HuH-7 (cell line): ENCODE data around the gene KLHL17.

Experiments
- DNase-seq: peaks from one replicate; pipeline ENCODE4 v3.0.0; 2011; ENCODE audit warnings: low spot score

The KLHL17 gene

DNA sequence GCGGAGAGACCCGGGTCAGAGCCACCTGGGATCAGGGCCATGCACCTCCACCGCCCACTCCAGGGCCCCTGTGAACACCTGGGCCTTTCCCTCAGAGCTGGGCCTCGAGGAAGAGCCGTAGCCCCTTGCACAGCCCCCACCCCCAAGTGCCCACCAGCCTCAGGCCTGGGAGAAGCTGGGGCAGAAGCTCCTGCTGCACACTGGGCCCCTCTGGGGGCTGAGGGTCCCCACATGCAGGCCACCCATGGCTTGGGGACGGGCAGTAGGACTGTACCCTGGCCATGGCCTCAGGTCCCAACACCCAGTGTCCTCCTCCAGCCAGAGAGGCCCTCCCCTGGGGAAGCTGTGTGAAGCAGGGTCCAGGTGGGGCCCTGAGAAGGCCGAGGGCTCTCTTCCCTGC lies 7.8 kb upstream of the KLHL17 start:
- no peak for DNase-seq

DNA sequence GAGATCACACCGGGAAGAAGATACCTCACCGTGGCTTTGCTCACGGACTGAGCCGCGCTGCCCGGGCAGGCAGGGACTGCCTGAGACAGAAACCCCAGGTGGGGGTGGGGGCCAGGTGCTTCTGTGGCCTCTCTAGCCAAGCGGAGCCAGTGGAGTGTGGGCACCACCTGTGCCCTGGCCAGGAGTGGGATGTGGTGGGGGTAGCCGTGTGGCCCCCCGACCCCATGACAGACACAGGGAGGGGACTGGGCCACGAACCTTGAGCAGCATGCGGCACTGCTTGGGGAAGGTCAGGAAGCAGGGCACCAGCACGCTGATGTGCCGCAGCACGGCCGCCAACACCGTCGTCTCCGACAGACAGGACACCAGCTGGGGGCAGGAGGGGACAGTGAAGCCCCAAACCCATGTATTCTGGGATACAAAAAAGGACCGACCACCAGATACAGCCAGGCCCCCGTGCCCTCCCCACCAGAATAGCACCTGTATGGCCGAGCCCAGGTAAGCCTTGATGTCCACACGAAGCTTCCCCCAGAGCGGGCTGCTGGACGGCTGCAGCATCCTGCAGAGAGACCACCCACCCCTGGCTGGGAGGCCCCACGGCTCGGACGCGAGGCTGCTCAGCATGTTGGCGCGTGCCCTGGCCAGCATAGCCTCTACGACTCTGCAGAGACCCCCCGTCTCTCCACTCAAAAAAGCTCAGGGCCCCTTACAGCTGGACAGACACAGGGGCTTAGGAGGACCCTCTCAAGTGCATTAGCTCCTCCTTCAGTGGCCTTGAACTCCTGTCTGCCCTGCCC lies 6.7 kb upstream of the KLHL17 start:
- no peak for DNase-seq

DNA sequence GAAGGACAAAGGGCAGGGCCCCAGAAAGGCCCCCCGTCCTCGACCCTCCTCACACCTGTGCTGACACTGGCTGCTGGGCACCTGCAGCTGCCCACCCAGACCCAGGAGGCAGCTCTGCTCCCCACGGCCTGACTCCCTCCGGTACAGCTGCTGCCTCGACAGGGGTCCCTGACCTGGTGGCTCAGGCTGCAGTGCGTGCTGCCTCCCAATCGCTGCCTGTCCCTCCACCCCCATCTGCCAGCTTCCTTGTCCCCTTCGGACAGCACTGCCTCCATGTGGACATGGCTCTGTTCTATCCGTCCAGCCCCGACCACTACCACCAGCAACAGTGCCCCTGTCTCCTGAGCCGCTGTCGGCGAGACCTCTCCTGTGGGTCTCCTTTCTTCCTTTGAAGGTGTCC lies 5.5 kb upstream of the KLHL17 start:
- DNase-seq: no peak

DNA sequence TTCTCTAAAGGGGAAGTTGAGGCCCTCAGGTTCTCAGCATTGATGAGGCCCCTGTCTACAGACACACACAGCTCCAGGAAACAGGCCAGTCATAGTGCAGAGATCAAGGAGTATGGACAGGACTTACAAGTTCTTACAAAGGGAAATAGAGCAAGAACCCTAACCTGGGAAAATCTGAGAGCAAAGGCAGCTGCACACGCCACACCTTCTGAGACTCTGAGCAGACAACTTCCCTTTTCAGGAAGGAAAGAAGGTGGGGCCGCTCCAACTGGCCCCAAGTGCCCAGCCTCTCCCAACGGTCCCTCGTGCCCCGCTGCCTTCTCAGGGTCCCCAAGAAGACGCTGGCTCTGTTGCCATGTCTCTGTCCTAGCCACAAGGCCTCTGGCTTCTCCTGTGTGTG lies 4.9 kb upstream of the KLHL17 start:
- DNase-seq: no peak

DNA sequence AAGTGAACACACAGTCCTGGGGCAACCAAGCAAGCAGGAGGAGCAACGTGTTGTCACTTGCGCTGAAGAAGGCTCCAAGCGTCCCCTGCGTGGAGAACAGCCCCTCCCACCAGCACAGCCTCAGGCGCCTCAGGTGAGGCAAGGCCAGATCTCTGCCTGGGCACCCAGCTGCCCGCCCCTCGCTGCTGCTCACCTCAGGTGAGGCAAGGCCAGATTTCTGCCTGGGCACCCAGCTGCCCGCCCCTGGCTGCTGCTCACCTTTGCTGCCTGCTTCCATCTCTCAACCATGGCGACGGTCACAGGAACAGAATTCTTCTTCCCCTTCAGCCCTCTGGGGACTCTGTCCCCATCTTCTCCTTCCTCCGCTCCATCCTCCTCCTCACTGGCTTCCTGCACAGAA lies 3.7 kb upstream of the KLHL17 start:
- DNase-seq: no peak

DNA sequence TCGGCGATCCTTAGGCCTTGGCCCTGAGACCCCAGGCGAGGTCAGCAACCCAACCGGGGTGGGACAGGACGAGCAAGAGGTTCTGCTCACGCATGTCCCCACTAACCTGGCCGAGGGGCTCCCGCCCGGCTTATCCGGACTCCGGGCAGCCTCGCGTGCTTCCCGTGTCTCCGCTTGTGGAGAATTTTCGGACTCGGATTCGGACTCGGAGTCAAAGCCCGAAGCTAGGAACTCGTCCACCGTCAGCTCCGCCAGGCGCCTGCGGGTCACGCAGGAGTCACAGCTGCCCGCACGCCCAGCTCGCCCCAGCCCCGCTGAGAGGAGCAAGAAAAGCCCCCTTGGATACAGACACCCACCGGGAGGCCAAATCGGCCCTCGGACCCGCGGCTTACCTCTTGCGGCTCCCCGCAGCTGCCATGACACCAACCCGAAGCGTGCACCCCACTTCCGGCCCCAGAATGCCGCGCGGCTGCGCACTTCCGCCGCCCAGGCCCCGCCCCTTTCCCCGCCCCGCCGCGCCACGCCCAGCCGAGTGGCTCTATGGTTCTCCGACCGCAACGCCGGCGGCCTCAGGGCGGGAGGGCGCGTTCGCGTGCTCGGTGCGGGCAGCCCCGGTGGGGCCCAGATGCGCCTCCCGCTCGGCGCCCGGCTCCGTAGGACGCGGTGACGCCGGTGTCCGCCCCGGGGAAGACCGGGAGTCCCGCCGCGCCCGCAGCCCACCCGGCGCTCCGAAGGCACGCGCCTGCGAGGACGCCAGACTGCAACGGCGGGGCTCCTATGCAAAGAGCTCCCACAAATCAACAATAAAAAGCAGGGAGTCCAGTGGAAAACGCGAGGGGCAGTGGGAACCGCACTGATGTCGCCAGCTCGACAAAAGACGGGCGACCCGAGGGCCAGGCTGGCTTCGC lies 1.3 kb upstream of the KLHL17 start, which contains the start of gene NOC2L:
NOC2L (minus strand) TSS at position 434 of the 908 bp plus-strand sequence; CDS start at position 418, 16 bp downstream.
- peak; percentile 88 for DNase-seq

DNA sequence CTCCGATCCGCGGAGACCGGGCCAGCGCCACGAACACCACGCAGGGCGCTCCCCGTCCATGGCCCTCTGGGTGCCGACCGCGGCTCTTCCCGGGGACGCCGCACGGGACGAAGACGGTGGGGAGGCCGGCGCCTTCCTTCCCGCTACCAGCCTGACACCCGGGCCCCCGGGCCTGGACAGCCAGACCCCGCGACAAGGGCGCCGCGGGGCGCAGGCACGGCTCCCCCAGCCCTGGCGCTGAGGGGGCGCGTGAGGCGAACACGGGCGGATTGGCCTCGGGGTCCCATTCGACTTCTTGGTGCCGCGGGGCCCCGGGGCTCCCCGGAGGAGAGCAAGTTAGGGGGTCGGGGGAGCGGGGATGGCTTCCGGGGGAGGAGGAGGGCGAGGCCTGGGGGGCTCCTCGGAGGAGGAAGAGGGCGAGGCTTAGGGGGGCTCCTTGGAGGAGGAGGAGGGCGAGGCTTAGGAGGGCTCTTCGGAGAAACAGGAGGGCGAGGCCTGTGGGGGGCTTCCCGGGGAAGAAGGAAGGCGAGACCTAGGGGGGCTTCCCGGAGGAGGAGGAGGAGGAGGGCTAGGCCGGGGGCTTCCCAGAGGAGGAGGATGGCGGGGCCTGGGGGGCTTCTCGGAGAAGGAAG lies 537 bp upstream of the KLHL17 start:
- no peak for DNase-seq

DNA sequence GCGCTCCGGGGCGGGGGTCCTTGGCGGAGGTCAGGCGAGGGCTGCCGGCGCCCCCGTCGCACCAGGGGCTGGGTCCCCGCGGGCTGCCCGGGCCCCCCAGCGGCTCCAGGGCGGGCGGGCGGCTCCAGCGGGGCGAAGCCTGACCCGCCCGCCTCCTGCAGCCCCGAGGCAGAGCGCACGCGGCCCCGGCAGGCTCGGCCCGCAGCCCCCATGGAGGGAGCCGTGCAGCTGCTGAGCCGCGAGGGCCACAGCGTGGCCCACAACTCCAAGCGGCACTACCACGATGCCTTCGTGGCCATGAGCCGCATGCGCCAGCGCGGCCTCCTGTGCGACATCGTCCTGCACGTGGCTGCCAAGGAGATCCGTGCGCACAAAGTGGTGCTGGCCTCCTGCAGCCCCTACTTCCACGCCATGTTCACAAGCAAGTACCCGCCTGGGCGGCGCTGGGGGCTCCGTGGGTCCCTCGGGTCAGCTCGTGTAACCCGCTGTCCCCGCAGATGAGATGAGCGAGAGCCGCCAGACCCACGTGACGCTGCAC lies 817 bp downstream of the KLHL17 start:
- DNase-seq: no peak

DNA sequence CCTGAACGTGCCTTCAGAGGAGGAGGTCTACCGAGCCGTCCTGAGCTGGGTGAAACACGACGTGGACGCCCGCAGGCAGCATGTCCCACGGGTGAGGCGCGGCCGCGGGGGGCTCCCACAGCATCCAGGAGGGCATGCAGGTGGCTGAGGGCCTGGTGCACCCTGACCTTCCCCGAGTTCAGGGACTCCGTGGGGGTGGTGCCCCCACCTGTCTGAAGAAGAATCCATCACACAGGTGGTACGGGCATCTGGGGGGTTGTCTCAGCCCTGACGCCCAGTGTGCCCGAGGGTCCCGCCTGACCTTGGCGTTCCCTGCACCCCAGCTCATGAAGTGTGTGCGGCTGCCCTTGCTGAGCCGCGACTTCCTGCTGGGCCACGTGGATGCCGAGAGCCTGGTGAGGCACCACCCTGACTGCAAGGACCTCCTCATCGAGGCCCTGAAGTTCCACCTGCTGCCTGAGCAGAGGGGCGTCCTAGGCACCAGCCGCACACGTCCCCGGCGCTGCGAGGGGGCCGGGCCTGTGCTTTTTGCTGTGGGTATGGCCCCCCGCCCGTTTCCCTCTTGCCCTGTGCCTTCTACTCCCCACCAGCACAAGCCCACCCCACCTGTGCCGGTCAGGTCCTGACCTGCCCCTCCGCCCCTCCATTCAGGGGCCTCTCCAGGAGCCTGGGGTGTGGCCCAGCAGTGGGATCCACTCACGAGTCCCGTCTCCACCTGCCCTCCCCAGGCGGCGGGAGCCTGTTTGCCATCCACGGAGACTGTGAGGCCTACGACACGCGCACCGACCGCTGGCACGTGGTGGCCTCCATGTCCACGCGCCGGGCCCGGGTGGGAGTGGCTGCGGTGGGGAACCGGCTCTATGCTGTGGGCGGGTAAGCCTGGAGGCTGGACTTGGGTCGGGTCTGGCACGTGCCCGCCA lies 2.3 kb downstream of the KLHL17 start:
- no peak for DNase-seq

DNA sequence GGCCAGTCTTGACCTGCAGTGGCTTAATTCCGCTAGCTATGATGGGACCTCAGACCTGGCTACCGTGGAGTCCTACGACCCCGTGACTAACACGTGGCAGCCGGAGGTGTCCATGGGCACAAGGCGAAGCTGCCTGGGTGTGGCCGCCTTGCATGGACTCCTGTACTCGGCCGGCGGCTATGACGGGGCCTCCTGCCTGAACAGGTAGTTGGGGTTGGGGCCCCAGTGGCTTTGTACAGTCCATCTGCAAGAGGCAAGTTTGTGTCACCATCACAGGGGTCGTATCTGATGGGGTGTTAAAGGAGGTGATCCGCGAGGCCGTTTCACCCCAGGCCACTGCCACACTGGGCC lies 2.9 kb downstream of the KLHL17 start:
- DNase-seq: no peak

DNA sequence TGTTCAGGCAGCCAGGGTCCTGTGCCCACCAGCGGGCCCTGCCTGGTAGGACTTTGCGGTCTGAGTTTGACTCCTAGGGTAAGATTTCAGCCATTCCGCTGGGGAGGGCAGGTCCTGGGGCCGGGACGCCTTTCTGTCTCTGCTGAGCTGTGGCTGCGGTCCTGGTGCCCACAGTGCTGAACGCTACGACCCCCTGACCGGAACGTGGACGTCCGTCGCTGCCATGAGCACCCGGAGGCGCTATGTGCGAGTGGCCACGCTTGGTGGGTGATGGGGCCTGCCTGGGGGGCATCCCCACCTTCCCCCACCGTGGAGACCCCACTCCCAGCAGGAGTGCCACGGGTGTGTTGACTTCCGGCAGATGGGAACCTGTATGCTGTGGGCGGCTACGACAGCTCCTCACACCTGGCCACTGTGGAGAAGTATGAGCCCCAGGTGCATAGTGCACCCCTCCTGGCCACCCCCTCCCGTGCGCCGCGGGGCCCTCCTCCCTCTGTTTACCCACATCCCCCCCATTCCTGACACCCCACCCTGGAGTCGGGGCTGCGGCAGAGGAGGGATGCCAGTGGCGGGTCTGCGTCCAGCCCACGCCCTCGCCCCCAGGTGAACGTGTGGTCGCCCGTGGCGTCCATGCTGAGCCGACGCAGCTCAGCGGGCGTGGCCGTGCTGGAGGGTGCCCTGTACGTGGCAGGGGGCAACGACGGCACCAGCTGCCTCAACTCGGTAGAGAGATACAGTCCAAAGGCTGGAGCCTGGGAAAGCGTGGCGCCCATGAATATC lies 3.6 kb downstream of the KLHL17 start:
- no peak for DNase-seq

DNA sequence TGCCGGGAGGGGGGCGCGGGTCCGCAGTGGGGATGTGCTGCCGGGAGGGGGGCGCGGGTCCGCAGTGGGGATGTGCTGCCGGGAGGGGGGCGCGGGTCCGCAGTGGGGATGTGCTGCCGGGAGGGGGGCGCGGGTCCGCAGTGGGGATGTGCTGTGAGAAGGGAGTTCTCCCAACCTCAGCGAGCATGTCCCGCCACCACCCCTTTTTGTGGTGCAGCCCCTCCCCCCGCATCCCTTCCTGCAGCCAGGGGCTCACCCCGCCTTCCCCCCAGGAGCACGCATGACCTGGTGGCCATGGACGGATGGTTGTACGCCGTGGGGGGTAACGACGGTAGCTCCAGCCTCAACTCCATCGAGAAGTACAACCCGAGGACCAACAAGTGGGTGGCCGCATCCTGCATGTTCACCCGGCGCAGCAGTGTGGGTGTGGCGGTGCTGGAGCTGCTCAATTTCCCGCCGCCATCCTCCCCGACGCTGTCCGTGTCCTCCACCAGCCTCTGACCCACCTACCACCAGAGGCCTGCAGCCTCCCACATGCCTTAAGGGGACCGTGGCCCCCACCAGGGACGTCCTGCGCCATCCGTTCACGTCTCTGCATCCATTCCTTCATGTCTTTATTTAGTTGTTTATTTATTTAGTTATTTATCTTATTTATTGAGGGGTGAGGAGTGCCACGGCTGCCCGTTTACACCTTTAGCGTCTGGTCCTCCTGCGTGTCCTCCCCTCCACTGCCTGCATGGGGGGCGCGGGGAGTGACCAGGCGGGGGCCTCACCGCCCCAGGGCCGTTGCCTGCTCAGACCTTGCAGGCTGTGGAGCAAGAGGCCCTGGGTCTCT lies 4.5 kb downstream of the KLHL17 start:
- no peak for DNase-seq

DNA sequence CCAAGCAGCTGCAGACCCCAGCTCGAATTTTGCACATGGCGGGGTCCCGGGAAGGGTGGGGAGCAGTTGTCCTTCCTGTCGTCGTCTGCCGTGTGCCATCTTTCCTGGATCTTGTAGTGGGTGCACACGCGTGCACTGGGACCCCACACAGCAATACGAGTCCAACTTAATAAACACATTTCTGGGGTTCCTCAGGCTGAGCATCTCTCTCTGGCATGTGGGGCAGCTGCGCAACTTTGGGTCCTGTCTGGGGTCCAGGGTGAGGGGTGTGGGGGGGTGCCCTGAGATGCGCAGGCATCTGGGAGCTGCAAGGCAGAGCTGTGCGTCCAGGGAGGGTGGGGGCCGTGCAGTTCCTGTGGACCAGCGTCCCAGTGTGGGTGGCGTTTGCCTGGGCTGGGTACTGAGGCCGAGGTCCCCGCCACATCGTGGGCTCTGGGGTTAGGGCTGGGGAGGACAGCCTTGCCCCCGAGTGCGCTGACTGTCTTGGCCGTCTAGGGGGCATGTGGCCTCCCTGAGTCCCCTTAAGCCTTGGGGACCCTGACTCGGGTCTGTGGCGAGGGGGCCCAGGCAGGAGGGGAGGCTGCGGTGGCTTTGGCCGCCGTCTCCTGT lies 5.2 kb downstream of the KLHL17 start:
- no peak for DNase-seq

DNA sequence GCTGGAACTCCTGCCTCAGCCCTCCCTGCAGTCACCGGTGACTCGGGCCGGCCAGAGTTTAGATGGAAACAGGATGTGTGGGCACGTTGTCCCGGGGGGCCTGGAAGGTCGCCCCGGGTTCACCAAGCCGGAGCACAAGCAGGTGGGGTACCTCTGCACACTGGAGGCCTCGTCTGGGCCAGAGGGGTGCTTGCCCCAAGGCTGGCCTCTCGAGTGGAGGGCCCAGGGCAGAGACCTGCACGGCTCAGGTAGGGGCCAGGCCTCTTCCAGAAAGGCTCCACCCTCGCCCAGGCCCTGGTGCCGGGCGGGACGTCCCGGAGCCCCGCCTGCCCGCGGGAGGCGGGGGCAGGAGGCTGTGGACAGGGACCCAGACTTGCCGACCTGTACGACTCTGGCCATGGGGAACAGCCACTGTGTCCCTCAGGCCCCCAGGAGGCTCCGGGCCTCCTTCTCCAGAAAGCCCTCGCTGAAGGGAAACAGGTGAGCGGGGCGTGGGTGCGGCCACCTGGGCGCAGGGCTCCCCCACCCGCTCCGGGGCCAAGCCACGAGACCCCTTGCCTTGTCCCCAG lies 5.8 kb downstream of the KLHL17 start, which contains the start of gene PLEKHN1:
PLEKHN1 (plus strand) TSS at position 348 of the 569 bp plus-strand sequence; CDS start at position 398, 50 bp downstream.
- peak; percentile 78 for DNase-seq

DNA sequence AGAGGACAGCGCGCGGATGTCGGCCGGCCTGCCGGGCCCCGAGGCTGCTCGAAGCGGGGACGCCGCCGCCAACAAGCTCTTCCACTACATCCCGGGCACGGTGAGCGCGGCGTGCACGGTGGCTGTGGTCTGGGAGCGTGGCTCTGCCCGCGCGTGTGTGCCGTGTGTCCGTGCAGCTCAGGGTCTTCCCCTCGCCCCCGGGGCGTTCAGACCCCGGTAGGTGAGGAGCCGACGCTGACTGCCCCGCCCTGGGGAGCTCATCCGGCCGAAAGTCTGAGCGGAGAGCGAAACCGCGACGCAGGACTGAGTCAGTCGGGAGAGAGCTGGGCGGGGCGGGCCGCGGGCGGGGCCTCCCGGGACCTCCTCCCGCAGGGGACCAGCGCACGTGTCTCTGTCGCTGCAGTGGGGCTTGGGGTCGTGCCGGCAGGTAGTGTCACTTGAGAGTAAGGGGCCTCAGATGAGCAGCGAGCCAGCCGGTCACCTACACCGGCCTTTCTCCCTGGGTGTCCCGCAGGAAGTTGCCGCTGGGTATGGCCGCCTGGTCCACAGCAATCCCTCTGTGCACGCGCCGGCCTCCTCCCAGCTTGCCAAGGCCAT lies 6.4 kb downstream of the KLHL17 start:
- DNase-seq: peak; percentile 81

DNA sequence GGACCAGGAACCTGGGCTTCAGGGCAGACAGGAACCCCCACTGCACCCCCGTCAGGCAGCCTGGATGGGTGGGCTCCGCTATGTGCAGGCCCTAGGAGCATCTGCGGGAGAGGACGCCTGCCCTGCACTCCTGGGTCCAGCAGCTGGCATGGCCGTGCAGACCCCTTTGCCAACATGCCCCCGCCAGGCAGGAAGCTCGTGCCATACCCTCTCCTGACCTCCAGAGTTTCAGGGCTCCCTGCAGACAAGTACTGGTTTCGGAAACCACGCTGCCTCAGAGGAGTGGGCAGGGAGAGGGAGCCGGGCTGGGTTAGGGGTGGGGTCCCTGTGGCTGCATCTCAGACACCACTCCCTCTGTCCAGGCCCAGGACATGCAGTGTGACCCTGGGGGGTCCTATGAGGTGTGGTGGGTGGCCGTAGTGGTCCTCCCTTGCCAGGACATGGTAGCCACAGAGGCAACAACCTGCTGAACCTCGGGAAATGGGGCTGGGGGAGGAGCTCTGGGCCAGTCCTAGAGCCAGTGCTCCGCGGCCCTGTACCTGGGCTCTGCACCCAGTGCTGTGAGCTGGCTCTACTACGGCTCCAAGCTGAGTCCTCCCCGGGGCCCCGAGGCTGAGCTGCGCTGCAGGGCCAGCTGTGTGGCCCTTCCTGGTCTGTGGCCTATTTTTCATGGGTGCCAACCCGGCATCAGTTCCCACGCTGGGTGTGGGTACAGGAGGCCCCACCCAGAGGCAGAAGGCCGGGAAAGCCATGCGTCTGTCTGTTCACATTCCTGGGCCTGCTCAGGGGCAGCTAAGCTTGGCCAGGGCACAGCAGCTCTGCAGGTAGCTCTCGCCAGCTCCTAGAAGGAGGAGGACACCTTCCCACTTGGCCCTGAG lies 7.3 kb downstream of the KLHL17 start:
- no peak for DNase-seq

DNA sequence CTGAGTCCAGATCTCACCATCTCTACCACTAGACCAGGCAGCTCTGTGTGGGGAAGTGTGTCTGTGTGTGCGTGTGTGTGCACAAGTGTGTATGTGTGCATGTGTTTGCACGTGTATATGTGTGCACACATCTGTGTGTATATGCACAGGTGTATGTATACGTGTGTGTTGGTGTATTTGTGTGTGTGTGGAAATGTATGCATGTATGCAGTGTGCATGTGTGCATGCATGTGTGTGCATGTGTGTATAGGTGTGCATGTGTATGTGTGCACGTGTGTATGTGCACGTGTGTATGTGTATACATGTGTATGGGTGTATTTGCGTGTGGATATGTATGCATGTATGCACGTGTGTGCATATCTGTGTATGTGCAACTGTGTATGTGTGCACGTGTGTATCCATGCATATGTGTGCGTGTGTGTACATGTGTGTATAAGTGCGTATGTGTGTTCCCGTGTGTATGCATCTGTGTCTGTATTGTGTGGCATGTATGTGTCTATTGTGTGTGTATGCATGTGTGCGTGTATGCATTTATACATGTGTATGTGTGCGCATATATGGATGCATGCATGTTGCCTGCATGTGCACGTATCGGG lies 9.0 kb downstream of the KLHL17 start:
- DNase-seq: no peak
